ENCODE data around the gene SFXN3.
A peak's percentile ranks its signal among the peaks of the same experiment; 100 is the strongest.

The SFXN3 gene

DNA sequence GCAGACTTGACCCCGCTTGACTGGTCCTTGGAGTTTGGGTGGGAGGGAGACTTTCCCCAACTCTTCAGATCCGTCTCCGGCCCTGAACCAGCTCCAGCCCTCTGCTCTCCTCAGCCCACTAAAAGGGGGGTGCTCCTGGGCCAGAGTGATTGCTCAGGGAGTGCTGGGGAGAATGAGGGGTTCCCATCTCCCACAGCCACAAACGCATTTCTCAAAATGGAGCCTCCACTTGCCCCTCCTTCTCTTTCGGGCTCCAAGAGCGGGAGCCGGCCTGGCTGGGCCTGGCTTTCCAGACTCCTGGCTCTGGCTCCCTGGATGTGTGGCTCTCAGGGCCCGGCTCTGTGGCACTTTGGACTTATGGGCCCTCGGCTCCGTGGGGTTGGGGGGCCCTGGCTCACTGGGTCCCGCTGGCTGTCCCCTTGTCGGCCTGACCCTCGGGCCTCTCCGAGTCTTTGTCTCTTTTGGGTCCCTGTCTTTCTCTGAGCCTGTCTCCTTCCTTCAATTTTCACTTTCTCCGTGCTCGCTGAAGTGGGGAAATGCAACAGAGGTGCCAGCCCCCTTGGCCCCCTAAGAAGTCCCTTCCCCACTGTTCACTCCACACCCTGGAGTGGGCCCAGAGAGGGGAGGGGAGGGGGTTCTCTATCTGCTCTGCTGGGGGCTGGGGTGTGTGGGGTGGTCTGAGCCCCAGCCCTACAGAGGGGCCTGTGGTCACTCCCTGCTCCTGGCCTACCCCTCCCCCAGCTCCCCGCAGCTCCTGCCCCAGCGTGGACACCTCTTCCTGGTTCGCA lies 30.7 kb upstream of the SFXN3 start:
- DNase-seq, result no peak

DNA sequence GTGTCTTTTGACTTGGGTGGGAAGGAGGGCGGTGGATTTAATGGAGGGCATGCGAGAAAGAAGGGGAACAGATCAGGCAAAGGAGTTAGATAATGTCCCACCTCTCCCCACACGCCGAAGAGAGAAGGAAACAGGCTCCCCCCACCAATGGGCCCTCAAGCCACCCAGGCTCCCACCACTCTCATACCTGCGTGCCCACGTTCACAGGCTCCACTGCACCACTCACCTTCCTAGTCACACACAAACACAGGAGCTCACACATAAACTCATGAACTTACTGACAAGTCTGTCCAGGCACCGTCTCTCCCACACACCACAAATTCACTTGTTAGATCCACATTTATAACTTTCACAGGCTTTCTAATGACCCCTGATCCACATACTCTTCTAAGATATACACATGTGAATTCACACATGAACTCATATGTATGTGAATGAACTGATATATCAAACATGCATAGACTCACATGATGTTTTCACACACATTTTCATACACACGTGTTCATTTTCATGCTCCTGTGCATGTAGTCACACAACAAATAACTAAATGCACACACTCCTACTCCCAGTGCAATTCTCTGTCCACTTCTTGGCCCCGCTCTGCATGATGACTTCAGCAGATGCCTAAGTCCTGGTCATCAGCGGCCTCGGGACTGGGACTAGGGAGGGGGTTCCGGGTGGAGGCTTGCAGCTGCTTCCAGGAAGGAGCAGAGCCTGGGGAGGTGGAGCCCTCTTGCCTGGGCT lies 29.9 kb upstream of the SFXN3 start:
- peak in 1 of 2 experiments; percentile 55 for DNase-seq

DNA sequence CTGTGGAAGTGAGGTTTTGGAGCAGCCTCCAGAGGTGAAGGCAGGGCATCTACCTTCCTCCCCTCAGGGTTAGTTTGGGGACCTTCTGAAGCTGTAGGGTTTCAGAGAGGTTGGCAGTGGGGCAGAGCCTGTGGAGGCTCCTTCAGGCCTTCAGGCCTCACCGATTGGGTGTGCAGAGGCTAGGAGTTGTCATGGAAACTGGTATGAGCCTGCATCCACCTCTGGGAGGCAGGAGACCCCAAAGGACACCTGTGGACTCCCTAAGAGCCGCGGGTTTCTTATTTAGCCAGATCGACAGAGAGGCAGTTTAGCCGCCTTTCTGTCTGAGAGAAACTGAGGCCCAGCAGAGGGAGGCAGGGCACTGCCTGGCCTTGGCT lies 29.4 kb upstream of the SFXN3 start:
- DNase-seq, result no peak

DNA sequence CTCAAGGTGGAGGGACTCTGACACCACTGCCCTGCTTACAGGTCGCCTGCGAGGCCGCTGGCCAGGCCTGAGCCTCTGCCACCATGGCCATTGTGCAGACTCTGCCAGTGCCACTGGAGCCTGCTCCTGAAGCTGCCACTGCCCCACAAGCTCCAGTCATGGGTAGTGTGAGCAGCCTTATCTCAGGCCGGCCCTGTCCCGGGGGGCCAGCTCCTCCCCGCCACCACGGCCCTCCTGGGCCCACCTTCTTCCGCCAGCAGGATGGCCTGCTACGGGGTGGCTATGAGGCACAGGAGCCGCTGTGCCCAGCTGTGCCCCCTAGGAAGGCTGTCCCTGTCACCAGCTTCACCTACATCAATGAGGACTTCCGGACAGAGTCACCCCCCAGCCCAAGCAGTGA lies 28.6 kb upstream of the SFXN3 start:
- no peak for DNase-seq

DNA sequence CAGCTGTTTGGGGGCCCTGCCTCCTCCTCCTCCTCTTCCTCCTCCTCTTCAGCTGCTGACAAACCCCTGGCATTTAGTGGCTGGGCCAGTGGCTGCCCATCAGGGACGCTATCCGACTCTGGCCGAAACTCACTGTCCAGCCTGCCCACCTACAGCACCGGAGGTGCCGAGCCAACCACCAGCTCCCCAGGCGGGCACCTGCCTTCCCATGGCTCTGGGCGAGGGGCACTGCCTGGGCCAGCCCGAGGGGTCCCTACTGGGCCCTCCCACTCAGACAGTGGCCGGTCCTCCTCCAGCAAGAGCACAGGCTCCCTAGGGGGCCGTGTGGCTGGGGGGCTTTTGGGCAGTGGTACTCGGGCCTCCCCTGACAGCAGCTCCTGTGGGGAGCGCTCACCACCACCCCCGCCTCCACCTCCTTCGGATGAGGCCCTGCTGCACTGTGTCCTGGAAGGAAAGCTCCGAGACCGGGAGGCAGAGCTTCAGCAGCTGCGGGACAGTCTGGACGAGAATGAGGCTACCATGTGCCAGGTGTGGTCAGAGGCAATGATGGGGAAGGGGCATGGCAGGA lies 27.3 kb upstream of the SFXN3 start:
- no peak for DNase-seq

DNA sequence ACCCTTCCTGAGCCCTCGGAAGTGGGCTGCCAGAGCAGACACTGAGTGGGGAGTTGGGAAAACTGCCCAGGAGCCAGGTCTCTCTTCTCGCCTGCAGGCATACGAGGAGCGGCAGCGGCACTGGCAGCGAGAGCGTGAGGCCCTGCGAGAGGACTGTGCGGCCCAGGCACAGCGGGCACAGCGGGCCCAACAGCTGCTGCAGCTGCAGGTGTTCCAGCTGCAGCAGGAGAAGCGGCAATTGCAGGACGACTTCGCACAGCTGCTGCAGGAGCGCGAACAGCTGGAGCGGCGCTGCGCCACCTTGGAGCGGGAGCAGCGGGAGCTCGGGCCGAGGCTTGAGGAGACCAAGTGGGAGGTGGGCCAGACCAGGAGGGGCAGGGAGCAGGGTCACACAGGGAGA lies 25.7 kb upstream of the SFXN3 start:
- DNase-seq, result no peak

DNA sequence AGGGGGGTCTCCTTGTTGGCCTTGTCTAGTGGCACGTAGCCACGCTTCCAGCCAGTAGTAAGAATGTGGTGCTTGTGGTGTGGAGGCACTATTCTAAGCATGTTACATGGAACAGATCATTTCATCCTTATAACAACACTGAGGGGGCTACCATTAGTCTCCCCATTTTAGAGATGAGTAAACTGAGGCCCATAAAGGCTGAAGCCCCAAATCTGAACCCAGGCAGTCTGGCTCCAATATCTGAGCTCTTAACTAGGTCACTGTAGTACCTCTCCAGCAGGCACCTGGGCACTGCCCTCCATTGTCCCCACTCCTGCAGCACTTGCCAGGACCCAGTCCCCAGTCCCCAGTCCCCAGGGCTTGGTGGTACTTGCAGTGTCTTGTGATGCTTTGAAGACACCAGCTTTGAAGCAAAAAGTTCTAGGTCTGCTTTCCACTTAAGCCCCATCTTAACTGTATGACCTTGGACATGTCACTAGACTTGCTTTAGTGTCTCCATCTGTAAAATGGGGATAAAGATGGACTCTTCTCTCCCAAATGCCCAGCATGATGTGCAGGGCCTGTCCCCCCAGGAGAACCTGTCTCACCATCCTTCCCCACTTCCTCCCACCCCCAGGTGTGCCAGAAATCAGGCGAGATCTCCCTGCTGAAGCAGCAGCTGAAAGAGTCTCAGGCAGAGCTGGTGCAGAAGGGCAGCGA lies 25.0 kb upstream of the SFXN3 start:
- no peak for DNase-seq

DNA sequence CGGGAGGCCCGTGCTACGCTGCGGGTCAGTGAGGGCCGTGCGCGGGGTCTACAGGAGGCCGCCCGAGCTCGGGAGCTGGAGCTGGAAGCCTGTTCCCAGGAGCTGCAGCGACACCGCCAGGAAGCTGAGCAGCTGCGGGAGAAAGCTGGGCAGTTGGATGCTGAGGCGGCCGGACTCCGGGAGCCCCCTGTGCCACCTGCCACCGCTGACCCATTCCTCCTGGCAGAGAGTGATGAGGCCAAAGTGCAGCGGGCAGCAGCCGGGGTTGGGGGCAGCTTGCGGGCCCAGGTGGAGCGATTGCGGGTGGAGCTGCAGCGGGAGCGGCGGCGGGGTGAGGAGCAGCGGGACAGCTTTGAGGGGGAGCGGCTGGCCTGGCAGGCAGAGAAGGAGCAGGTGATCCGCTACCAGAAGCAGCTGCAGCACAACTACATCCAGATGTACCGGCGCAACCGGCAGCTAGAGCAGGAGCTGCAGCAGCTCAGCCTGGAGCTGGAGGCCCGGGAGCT lies 24.4 kb upstream of the SFXN3 start:
- DNase-seq, result peak; percentile 26 to 73

DNA sequence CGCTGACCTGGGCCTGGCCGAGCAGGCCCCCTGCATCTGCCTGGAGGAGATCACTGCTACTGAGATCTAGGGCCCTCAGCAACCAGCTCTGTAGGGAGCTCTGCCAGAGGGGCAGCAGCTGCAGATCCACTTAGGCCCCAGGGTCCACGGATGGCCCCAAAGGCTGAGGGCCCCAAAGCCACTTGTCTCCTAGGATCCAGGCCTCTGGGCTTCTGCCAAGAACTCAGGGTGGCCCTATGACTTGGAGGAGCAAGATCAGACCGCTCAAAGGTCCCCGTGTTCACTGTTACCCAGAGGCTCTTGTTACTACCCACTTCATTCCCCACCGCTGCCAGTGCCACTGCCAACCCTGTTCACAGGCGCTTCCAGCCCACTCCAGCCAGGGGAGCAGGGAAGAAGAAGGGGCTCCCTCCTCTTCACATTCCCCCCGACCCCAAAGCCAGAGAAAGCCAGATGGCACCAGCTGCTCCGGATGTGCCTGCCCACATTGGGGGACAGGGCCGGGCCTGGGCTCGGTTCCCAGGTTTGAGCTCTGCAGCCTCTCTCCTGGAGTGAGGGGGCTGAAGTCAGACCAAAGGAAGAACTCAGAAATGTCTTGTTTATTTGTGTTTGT lies 23.8 kb upstream of the SFXN3 start:
- no peak for DNase-seq

DNA sequence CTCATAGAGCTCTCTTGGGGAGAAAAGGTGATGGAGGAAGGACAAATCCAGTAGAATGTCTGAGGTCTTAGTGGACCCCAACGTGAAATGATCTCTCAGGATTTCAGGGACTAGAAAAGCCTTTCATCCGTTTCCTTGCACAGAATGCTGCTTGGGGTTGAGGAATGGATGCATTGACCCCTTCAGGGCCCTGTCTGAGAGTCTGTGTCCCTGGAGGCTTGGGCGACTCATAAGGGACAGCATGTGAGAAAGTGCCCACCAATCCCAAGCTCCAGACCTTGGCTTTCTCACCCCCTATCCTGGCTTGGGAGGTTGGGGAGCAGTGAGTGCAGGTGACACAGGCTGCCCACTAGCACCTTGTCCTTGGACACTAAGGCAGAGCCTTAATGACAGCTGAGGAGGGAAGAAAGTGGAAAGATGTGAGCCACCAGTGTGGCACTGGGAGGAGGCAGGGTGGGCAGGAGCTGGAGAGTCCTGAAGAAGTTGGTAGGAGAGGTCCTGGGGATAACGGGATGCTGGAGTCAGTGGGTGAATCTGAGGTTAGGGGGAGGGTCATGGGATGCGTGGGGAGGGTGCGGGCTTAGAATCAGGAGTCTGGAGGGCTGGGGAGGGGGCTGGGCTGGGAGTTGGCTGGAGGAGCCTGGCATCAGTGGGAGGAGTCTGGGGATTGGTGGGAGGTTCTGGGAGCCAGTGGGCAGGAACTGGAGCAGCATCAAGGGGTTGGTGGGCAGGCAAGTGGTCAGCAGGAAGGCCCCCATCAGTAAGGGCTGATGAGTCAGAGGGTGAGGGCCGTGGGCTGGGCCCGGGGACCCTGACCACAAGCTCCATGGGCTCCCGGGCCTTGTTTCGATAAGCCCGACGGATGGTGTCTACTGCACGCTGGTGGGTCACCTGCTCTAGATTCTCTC lies 22.9 kb upstream of the SFXN3 start:
- DNase-seq, result no peak

DNA sequence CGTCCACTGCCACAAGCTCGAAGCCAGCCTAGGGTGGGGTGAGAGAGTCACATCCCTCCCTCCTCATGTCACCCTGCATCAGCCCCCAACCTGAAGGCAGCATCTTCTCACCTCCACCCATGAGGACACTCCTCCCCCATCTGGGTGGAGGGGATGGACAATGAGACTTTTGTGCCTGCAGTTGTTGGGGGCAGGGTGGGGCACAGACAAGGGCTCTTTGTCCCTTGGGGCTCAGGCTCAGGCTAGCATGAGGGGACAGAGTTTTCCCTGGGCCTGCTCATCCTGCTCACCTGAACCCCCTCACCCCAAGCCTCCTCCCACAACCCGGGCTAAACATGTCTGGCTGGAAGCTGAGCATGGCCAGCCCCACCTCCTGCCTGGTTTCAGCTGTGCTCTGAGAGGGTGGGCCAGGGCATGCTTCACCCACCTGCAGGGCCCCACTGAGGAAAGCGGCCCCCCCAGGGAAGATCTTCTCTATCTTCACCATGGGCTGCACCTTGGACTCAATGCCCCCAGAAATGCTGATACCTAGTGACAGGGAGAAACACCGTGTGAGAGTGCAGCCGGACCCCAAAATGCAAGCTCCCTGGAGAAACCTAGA lies 22.1 kb upstream of the SFXN3 start:
- DNase-seq, result no peak

DNA sequence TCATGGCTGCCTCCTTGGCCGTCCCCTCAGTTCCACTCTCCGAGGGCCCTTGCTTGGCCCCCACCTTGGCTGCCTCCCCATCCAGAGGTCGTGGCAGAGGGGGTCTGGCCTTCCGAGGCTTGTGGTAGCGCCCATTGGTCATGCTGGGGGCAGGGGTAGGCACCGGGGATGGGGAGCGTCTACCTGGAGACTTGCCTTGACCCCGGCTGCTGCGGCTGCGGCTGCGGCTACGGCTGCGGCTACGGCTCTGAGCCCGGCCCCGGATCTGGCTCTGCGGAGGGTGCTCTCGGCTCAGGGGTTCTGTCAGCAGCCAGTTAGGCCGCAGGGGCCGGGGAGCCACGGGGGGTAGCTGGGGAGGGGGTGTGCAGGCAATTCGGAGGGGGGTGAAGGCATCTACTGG lies 20.7 kb upstream of the SFXN3 start:
- DNase-seq, result no peak

DNA sequence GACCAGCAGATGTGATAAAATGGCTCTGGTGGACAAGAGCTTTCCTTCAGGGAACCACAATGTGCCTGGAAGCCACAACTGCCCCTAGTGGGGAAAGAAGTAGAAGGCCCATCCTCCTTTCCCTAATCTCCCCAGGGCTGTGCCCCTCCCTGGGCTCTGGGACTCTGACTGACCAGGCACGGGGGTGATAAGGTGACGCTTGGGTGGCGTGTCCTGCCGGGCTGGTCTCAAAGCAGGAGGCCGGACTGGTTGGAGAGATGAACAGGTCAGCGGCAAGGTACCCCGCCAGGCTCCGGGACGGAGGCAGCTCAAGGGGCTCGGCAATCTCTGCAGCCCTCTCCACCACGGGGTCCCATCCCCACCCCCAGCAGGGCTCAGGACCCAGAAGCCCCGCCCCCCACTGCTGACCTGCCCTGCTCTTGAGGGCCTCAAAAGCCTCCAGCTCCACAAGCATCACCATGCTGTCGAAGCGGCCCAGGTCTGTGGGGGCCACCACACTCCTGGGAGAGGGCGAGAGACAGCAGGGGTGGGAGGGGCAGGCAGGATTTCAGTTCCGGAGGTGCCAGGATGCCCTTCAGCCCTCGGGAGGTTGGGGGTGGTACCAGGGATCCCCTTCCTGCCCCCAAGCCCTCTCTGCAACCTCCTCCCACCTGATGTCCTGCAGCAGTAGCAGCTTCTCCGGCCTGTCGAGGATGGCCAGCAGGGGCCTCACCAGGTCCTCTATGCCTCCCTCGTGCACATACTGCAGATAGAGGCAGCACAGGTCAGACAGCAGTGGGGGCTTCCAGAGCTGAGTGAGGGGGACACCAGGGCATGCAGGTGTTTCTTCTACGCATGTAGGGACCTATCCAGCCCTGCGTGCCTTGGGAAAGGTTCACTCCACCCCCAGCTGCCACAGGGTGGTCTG lies 19.3 kb upstream of the SFXN3 start:
- DNase-seq, result no peak

DNA sequence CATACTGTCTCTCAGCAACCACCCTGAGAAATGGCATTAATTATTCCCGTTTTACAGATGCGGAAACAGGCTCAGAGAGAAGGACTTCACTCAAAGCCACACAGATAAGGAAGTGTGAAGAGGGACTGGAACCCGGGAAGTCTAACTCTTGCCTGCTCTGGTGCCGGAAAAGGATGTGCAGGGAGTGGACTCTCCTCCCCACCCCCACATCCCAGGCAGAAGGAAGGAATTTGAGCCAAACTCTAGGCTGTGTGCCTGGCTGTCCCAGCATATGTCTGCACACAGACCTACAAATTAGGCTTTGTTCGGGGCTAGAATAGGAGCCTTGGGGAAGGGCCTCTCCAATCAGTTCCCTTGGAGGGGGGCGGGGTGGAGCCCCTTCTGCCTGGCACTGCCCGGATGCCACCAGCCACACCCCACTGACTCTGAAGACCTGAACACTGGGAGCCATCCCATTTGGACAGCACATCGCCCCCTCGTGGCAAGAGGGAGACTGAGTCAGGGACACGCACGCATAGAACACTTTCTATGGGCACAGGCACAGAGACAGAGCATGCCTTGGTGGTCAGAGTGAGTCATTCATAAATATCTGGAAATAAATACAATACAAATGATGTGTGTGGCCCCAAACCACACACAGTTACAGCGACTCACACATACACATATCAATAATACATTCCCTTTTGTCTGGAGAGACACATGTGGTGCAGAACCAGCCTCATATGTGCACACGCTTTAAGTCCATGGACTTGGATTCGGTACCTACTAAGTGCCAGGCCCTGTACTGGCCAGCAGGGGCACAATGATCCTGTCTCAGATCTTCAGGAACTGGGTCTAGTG lies 18.3 kb upstream of the SFXN3 start:
- peak; percentile 87 to 92 for DNase-seq

DNA sequence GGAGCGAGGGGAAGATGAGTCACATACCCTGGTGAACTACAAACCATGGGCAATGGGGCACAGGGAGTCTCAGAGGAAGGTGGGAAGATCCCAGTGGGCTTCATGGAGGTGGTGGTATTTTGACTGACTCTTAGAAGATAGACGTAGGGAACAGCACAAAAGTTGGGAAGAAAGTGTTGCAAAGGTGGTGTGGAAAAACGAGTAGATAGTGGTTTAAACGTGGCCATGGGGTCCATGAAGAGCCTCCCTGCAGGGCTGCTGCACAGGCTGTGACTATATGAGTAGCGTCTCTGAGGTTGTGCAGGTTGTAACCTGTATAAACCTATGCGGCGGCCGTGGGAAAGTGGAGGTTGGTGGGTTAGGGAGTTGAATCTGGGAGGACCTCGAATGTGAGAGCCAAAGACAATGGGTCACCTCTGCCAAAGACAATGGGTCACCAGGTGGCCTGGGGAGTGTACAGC lies 17.6 kb upstream of the SFXN3 start:
- no peak for DNase-seq

DNA sequence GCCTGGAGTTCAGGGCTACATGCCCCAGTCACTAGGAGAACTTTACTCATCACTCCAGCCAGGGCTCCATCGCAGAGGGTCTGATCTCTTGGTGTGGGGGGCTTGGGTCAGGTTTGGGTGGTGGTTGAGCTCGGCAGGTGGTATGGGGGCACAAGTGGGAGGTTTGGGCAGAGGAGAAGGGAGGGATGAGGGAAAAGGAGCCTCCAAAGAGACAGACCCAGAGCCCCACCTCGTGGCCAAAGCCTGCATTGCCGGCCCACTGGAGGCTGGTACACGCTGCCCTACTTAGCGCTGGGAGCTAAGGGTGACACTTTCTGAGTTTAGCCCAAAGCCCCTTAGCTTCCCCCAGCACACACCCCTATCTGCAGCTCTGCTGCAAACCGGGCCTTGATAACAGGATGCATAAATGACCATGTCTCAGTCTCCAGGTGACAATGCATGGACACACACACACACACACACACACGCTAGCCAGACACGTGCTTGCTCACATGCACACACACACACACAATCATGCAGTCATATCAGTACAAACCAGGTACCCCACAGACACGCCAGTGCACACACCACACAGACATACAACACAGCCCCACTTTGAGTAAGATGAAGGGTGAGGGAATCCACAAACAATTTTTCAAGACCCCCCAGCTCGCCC lies 16.7 kb upstream of the SFXN3 start:
- DNase-seq, result peak; percentile 45 to 56

DNA sequence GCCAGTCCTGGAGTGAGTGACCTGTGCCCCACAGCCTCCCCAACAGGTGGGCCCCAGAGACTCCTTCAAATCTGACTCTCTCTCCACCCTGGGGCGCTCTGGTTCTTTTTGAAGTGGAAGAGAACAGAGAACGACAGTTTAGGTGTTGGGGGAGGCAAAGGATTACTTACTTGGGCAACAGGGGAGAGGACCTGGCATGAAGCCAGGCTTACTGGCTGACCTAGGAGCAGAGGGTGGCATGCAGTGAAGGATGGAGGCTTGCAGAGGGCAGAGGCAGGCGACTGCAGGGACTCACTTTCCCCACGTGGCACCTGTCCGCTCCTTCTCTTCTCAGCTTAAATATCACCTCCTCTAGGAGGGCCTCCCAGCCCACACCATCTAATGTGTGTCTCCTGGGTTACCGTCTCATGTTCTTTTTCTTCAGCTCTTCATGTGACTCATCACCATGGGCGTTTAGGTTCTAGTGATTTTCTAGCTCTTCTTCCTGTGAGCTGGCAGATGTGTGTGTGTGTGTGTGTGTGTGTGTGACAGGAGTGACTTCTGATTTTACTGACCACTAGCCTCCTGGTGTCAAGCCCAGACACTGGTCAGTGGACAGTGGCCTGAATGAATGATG lies 16.0 kb upstream of the SFXN3 start:
- DNase-seq, result no peak

DNA sequence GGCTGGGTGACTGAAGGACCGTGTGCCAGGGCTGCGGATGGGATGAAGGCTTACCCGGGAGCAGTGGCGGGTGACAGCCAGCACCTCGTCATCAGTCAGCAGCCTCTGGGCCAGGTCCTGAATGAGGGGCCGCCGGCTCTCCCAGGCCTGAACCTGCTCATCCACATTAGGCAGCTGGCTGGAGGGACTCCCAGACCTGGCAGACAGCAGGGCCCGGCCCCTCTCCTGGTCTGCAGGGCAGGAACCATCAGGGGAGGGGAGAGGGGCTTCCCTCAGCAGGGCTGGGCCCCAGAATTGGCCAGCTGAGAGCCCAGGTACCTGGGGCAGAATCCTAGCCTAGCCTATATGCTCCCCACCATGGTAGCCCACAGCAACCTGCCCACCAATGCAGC lies 15.5 kb upstream of the SFXN3 start:
- DNase-seq, result no peak

All from SHP77 (cell line).